Astrocyte (in vitro differentiated cells and primary cell): ENCODE results near the gene MROH9.

Experiments used
- EZH2 ChIP-seq: IDR thresholded peaks from 2 replicates; pipeline ENCODE4 v1.6.1; 2012; ENCODE audit warnings: mild to moderate bottlenecking, low read length, inconsistent platforms; ENCODE audit not compliant: insufficient read depth
- TF ChIP-seq, protein P1 (sequence below): IDR thresholded peaks from 2 replicates; pipeline ENCODE4 v1.5.1; 2011; ENCODE audit warnings: low read depth, mild to moderate bottlenecking, inconsistent platforms, low read length, moderate library complexity; ENCODE audit not compliant: insufficient read depth

DNA sequence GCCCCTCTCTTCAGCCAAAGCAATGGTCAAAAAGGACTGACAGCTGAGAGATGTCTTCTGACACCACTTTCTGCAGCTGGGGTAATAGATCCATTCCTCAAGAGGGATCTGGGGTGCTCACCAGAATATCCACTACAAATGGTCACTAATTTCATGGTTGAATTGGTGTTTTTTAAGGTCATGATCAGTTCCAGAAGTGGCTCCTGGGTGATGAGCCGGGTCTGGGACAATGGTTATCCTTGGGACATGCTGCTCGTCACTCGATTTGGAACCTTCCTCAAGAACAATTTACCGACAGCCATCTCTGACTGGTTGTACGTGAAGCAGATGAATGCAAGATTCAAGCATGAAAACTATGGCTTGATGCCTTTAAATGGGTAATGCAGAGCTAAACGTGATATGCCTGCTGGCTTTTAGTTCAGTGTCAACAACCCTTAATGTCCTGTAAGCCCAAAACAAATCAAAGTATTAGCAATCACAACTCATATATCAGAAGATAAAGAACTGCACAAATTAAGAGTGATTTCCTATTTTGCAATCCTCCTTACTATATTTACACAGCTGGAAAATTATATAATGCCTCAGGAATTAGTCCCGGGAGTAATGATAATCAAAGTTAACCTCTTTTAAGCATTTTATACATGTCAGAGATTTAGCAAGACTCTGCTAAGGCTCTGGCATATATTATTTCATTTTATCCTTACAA lies 175.4 kb downstream of the MROH9 start:
- TF ChIP-seq, protein P1, sequence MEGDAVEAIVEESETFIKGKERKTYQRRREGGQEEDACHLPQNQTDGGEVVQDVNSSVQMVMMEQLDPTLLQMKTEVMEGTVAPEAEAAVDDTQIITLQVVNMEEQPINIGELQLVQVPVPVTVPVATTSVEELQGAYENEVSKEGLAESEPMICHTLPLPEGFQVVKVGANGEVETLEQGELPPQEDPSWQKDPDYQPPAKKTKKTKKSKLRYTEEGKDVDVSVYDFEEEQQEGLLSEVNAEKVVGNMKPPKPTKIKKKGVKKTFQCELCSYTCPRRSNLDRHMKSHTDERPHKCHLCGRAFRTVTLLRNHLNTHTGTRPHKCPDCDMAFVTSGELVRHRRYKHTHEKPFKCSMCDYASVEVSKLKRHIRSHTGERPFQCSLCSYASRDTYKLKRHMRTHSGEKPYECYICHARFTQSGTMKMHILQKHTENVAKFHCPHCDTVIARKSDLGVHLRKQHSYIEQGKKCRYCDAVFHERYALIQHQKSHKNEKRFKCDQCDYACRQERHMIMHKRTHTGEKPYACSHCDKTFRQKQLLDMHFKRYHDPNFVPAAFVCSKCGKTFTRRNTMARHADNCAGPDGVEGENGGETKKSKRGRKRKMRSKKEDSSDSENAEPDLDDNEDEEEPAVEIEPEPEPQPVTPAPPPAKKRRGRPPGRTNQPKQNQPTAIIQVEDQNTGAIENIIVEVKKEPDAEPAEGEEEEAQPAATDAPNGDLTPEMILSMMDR, result no peak
- no peak for TF ChIP-seq EZH2
